H1 (cell line): ENCODE results near the gene STXBP6. TPM values are rescaled to one million over a fixed set of nuclear protein-coding genes. Genes with fewer than 3 reads are reported as not detected.

Source experiments
- MAFK ChIP-seq: IDR thresholded peaks from 2 replicates; pipeline ENCODE4 v1.6.1; 2012; ENCODE audit warnings: low read depth, mild to moderate bottlenecking, improper control_type of control experiment, low read length
- polyA plus RNA-seq, 7 experiments: library from polyadenylated mRNA; depleted of rRNA in 3 of 7; stranded (reverse) in 5 of 7; unstranded in 2 of 7; fragments of >200 nt in 5 of 7; fragments of 200-250 nt in 2 of 7; gene quantifications; 1 replicate in 5 of 7; 2 replicates in 1 of 7; 4 replicates in 1 of 7; pipeline versions ENCODE4 v1.2.1 to v1.2.3, GENCODE V29; 2011 to 2013; ENCODE audit warnings: missing spikeins in 2 of 7, mixed read lengths in 2 of 7
- total RNA-seq: library from RNA; stranded (reverse); fragmentation: NEBNext Ultra II Directional; extraction: Animal tissue kit (Norgen Biotek cat#: 25700); gene quantifications from 2 replicates; pipeline ENCODE4 v1.2.1, GENCODE V29; 2021

Gene STXBP6
- total and polyA plus RNA-seq, 2 of the 8 experiments (the other 6 are each of a cell fraction or from before 2014, with no cell fraction given) = 9.4 to 18.1 TPM

DNA sequence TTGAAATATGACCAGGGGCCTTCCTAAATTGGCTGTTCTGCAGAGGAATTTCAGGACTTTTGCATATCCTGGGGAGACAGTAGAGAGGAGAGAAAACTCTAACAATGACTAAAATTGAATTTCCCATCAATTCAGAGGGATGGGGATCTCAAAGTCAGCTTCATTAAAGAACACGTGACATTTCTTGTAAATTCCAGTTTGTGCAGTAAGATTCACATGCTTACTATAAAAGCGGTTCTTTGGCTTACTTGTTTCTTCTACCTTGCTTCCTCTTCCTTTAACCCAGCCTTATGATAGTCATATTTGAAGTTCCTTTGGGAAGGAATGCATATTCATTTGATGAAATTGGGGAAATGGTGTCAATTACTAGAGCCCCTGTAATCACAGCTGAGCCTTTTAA, 272.3 kb downstream of the STXBP6 start (continued):
- TF ChIP-seq MAFK = no peak
